ENCODE results near the gene INSYN1. TPM values are rescaled to one million over a fixed set of nuclear protein-coding genes. Genes with fewer than 3 reads are reported as not detected.

Gene INSYN1
- total RNA-seq, 2 donors from 2014 or later, result not detected

DNA sequence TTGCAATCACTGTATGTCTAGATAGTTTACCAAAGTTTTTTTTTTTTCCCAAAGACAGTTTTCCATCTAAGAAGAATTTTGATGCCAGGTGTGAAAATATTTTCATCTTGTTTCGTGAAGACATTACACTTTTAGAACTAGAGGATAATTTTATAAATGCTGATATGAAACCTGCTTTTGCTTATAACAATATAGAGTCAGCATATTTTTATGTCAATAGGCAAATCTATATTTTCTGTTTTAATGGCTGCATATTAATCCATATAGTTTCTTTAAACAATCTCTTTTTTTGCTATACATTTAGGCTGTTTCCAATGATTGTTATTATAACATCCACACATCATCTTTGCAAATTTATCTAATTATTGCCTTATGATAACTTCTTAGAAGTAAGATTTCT lies 12.6 kb upstream of the INSYN1 start:
- peaks cover 4% of the 10 kb centered on the region for H3K36me3 Mint-ChIP-seq (ENCODE audit: low read depth)
- ATAC-seq (no peak), DNase-seq (no peak)
- no peaks in the 10 kb centered on the region for H3K9me3 ChIP-seq (ENCODE audit: control insufficient read depth, low read length, poor library complexity, severe bottlenecking)
- H3K27ac Mint-ChIP-seq, result no peak overlapping the region
- H3K4me1 Mint-ChIP-seq, result no peaks in the 10 kb centered on the region
- H3K4me3 Mint-ChIP-seq, result no peak overlapping the region
- peaks cover 4% of the 10 kb centered on the region for H3K27me3 Mint-ChIP-seq

DNA sequence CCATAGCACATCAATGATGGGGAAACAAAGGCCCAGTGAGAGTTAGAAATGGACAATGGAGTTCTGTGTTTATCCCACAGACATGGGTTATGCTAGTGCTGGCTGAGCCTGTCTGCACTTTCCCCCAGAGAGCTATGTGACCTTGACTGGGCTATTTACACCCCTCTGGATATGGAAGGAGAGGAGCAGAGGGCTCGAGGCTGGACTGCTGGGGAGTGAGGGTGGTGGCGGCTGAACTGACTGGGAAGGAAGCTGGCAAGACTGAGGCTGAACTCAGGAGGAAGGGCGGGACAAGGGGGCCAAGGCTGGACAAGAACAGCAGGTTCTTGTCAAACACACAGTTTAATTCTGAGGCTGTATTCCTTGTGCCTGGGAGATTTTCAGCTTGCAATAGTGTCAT lies 10.8 kb upstream of the INSYN1 start:
- Mint-ChIP-seq H3K4me3 (no peak overlapping the region), H3K4me1 (no peaks in the 10 kb centered on the region)
- ATAC-seq, result no peak

DNA sequence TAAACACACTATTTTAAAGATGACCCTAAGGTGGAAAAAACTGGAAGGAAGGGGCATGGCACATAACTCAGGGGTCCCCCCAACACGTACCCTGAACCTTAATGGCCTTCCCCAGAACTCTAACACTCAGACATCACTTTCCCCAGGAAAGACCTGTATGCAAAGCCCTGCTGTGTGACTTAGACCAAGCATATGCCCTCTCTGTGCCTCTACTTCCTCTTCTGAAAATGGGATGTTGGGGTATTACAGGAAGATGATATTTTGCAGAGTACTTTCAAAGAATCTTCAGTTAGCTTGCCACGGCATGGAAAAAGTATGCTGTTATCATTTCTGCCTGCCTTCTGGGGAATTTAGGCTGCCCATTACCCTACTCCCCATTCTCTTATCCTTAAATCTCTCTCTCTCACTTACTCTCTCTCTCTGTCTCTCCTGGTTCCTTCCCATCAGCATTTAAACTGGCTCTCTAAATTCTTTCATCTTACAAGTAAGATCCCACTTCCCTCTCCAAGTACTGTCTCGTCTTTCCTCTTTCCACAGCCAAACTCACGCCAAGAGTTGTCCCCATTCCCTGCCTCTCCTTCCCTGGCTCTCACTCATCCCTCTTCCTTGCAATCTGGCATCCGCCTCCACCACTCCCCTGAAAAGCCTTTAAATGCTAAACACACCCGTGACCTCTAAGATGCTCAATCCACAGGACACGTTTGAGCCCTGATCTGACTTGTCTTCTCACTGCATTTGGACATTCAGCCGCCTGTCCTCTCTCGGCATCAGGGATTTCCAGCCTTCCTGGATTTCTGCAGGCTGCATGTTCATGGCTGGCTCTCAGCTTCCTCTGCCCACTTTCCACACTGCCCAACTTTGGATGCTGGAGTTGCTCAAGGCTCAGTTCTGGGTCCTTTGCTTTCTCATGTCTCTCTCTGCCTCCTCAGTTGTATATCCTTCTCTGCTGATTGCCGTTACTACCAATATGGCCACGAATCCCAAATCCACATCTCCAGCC lies 7.5 kb upstream of the INSYN1 start:
- H3K27me3 Mint-ChIP-seq, result peaks cover 11% of the 10 kb centered on the region

More for the DNA sequence above, 10.8 kb upstream of the INSYN1 start:
- no peaks in the 10 kb centered on the region for H3K27me3 Mint-ChIP-seq
- no peak for DNase-seq
- no peaks in the 10 kb centered on the region for H3K9me3 ChIP-seq (ENCODE audit: control insufficient read depth, low read length, poor library complexity, severe bottlenecking)
- no peak overlapping the region for H3K27ac Mint-ChIP-seq
- H3K36me3 Mint-ChIP-seq (ENCODE audit: low read depth), result peaks cover 4% of the 10 kb centered on the region

GRCh38 chr15:73758461-73758860 lies 5.3 kb upstream of the INSYN1 start:
- DNase-seq (no peak), ATAC-seq (no peak)
- H3K27me3 Mint-ChIP-seq, result peaks cover 29% of the 10 kb centered on the region
- H3K27ac Mint-ChIP-seq, result no peak overlapping the region
- peaks cover 16% of the 10 kb centered on the region for H3K36me3 Mint-ChIP-seq (ENCODE audit: low read depth)
- H3K4me1 Mint-ChIP-seq, result peaks cover 8% of the 10 kb centered on the region
- H3K9me3 ChIP-seq (ENCODE audit: control insufficient read depth, low read length, poor library complexity, severe bottlenecking), result no peaks in the 10 kb centered on the region
- H3K4me3 Mint-ChIP-seq, result no peak overlapping the region

More for the DNA sequence above, 7.5 kb upstream of the INSYN1 start:
- no peak for ATAC-seq
- no peak for DNase-seq
- H3K27ac Mint-ChIP-seq, result no peak overlapping the region
- H3K4me3 Mint-ChIP-seq, result no peak overlapping the region
- H3K4me1 Mint-ChIP-seq, result no peaks in the 10 kb centered on the region
- H3K9me3 ChIP-seq (ENCODE audit: control insufficient read depth, low read length, poor library complexity, severe bottlenecking), result no peaks in the 10 kb centered on the region
- peaks cover 3% of the 10 kb centered on the region for H3K36me3 Mint-ChIP-seq (ENCODE audit: low read depth)

DNA sequence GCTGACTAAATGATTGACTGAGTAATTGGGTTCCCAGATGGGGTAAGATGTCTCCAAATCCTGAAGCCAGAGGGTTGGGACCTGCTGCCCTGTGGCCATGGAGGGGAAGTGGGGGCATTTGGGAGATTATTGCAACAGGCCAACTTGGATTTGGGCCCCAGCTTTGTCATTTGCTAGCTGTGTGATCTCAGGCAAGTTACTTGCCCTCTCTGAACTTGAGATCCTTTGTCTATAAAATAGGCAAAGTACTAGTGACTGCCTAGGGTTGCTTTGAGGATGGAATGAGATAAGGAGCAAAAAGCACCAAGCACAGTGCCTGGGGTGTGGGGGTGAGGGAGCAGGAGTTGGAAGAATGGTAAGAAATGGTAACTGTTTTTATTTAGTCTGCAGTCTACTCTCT lies 4.4 kb upstream of the INSYN1 start:
- no peak overlapping the region for H3K27ac Mint-ChIP-seq
- peaks cover 30% of the 10 kb centered on the region for H3K27me3 Mint-ChIP-seq
- H3K4me1 Mint-ChIP-seq, result peaks cover 8% of the 10 kb centered on the region
- no peaks in the 10 kb centered on the region for H3K9me3 ChIP-seq (ENCODE audit: control insufficient read depth, low read length, poor library complexity, severe bottlenecking)
- ATAC-seq (no peak), DNase-seq (no peak)
- peaks cover 16% of the 10 kb centered on the region for H3K36me3 Mint-ChIP-seq (ENCODE audit: low read depth)
- H3K4me3 Mint-ChIP-seq, result no peak overlapping the region

- H3K9me3 ChIP-seq (ENCODE audit: control insufficient read depth, low read length, poor library complexity, severe bottlenecking), result no peaks in the 10 kb centered on the region
- Mint-ChIP-seq H3K4me1 (peaks cover 8% of the 10 kb centered on the region), H3K27me3 (peaks cover 30% of the 10 kb centered on the region), H3K4me3 (no peak overlapping the region), H3K36me3 (ENCODE audit: low read depth) (peaks cover 16% of the 10 kb centered on the region), H3K27ac (no peak overlapping the region)
- DNase-seq (no peak), ATAC-seq (no peak)
These were observed 3.9 kb upstream of the INSYN1 start for GRCh38 chr15:73756947-73757513.

GRCh38 chr15:73756390-73756789 lies 3.2 kb upstream of the INSYN1 start:
- no peaks in the 10 kb centered on the region for H3K9me3 ChIP-seq (ENCODE audit: control insufficient read depth, low read length, poor library complexity, severe bottlenecking)
- no peak for ATAC-seq
- H3K36me3 Mint-ChIP-seq (ENCODE audit: low read depth), result peaks cover 16% of the 10 kb centered on the region
- peaks cover 30% of the 10 kb centered on the region for H3K27me3 Mint-ChIP-seq
- no peak for DNase-seq
- peaks cover 9% of the 10 kb centered on the region for H3K4me1 Mint-ChIP-seq
- H3K27ac Mint-ChIP-seq, result no peak overlapping the region
- H3K4me3 Mint-ChIP-seq, result no peak overlapping the region

DNA sequence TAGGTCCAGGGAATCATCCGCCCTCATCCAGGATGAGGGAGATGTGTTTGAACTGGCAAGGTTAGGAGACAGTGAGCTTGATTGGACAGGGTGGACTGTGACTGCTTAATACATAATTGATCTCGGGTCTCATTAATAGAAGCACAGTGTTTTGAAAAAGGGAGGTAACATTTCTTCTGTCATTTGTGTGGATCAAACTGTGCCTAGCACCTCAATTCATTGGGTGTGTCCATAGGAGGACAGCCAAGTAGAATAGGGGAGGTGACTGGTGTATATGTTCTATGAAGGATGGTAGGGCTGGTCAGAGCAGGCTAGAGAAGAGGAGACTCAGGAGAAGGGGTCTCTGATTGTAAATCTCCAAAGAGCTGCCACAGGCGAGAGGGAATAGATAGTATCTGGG lies 2.8 kb upstream of the INSYN1 start:
- ATAC-seq (no peak), DNase-seq (no peak)
- H3K27me3 Mint-ChIP-seq, result peaks cover 30% of the 10 kb centered on the region
- peaks cover 10% of the 10 kb centered on the region for H3K4me1 Mint-ChIP-seq
- peaks cover 16% of the 10 kb centered on the region for H3K36me3 Mint-ChIP-seq (ENCODE audit: low read depth)
- H3K9me3 ChIP-seq (ENCODE audit: control insufficient read depth, low read length, poor library complexity, severe bottlenecking), result no peaks in the 10 kb centered on the region
- no peak overlapping the region for H3K4me3 Mint-ChIP-seq
- H3K27ac Mint-ChIP-seq, result no peak overlapping the region

DNA sequence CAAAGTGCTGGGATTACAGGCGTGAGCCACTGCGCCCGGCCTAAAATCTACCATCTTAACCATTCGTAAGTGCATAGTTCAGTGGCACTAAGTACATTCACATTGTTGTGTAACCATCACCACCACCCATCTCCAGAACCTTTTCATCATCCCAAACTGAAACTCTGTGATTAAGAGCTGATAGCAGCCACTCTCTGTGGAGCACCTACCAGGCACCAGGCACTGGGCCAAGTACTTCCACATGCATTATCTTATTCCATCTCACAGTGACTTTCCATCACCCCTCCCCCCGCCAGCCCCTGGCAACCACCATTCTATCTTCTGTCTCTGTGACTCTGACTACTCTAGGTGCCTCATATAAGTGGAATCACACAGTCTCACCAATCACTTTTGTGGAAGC lies 2.3 kb upstream of the INSYN1 start:
- ATAC-seq, result no peak
- Mint-ChIP-seq H3K27me3 (peaks cover 32% of the 10 kb centered on the region), H3K4me1 (peaks cover 10% of the 10 kb centered on the region), H3K36me3 (ENCODE audit: low read depth) (peaks cover 16% of the 10 kb centered on the region), H3K4me3 (peak overlapping the region; percentile 33), H3K27ac (no peak overlapping the region)
- no peaks in the 10 kb centered on the region for H3K9me3 ChIP-seq (ENCODE audit: control insufficient read depth, low read length, poor library complexity, severe bottlenecking)
- DNase-seq, result no peak

DNA sequence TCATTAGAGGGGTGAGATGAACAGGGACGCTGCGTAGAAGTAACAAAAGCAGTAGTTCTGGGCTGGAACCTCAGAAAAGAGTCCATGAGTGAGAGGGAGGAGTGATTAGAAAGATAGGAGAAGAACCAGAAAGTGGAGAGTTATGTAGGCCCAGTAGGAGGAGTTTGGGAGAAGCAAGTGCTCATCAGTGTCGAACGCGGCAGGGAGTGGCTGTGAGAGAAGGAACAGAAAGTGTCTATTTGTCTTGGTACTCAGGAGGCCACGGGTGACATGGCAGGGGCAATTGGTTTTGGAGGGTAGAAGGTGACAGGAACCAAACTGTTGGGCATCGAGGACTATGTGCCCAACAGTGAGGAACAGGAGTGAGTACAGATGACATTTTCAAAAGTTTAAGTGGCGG lies 1.3 kb upstream of the INSYN1 start:
- no peak for DNase-seq
- H3K9me3 ChIP-seq (ENCODE audit: control insufficient read depth, low read length, poor library complexity, severe bottlenecking), result no peaks in the 10 kb centered on the region
- Mint-ChIP-seq H3K27ac (no peak overlapping the region), H3K27me3 (peaks cover 42% of the 10 kb centered on the region), H3K4me1 (peaks cover 10% of the 10 kb centered on the region), H3K36me3 (ENCODE audit: low read depth) (peaks cover 16% of the 10 kb centered on the region), H3K4me3 (peak overlapping the region; percentile 80)
- no peak for ATAC-seq

- no peak overlapping the region for H3K4me3 Mint-ChIP-seq
- peaks cover 54% of the 10 kb centered on the region for H3K27me3 Mint-ChIP-seq
- ATAC-seq (no peak), DNase-seq (no peak)
- H3K36me3 Mint-ChIP-seq (ENCODE audit: low read depth), result peaks cover 16% of the 10 kb centered on the region
- H3K9me3 ChIP-seq (ENCODE audit: control insufficient read depth, low read length, poor library complexity, severe bottlenecking), result no peaks in the 10 kb centered on the region
- H3K27ac Mint-ChIP-seq, result no peak overlapping the region
- H3K4me1 Mint-ChIP-seq, result peaks cover 10% of the 10 kb centered on the region
These were observed 351 bp downstream of the INSYN1 start for GRCh38 chr15:73752806-73753193.

- H3K9me3 ChIP-seq (ENCODE audit: control insufficient read depth, low read length, poor library complexity, severe bottlenecking), result no peaks in the 10 kb centered on the region
- H3K27ac Mint-ChIP-seq, result no peak overlapping the region
- peaks cover 61% of the 10 kb centered on the region for H3K27me3 Mint-ChIP-seq
- ATAC-seq, result no peak
- no peak overlapping the region for H3K4me3 Mint-ChIP-seq
- peaks cover 16% of the 10 kb centered on the region for H3K36me3 Mint-ChIP-seq (ENCODE audit: low read depth)
- H3K4me1 Mint-ChIP-seq, result peaks cover 10% of the 10 kb centered on the region
- no peak for DNase-seq
These were observed 999 bp downstream of the INSYN1 start for GRCh38 chr15:73751899-73752805.

DNA sequence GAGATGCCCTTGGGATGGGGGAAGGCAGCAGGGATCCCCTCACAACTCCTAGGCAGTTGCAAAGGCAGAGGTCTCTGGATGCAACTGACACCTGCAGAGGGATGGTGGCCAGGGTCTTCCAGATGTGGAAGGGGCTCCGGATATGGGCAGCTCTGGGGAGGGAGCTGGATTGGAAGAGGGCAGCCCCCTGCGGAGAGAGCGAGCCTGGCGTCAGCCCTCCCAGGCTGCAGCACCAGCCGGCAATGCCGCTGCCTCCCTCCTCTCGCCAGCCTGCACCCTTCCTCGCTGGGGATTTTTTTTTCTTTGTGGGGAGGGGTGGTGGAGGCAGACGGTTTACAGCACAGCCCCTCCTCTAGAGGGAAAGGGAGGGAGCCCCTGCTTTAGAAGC lies 1.6 kb downstream of the INSYN1 start:
- H3K4me3 Mint-ChIP-seq, result peak overlapping the region; percentile 82
- no peak for DNase-seq
- no peak overlapping the region for H3K27ac Mint-ChIP-seq
- H3K36me3 Mint-ChIP-seq (ENCODE audit: low read depth), result peaks cover 16% of the 10 kb centered on the region
- H3K4me1 Mint-ChIP-seq, result peaks cover 10% of the 10 kb centered on the region
- H3K9me3 ChIP-seq (ENCODE audit: control insufficient read depth, low read length, poor library complexity, severe bottlenecking), result no peaks in the 10 kb centered on the region
- peaks cover 65% of the 10 kb centered on the region for H3K27me3 Mint-ChIP-seq
- no peak for ATAC-seq

All from T-helper 17 cell (primary cell).